Nephron (organoid): ENCODE results near the gene TEPSIN.

Experiments
- H3K27ac Mint-ChIP-seq, 3 experiments: 2 replicates each; pipeline ENCODE4 v1.8.0; 2020; ENCODE audit warnings: mixed read lengths in 3 of 3, mild to moderate bottlenecking in 2 of 3, moderate library complexity in 1 of 3
- H3K27me3 Mint-ChIP-seq: 2 replicates; pipeline ENCODE4 v1.8.0; 2021; ENCODE audit warnings: low read depth, mild to moderate bottlenecking, moderate library complexity, mixed read lengths
- H3K36me3 Mint-ChIP-seq: 2 replicates; pipeline ENCODE4 v1.8.0; 2020; ENCODE audit warnings: low read depth, mixed read lengths
- H3K4me1 Mint-ChIP-seq: 2 replicates; pipeline ENCODE4 v1.8.0; 2020; ENCODE audit warnings: mixed read lengths
- H3K4me3 Mint-ChIP-seq, 3 experiments: 2 replicates each; pipeline ENCODE4 v1.8.0; 2020; ENCODE audit warnings: mild to moderate bottlenecking in 3 of 3, mixed read lengths in 3 of 3, moderate library complexity in 2 of 3
- H3K9me3 Mint-ChIP-seq: 2 replicates; pipeline ENCODE4 v1.8.0; 2020; ENCODE audit warnings: mixed read lengths
- TF ChIP-seq, protein P1 (sequence below), 3 experiments: fragments of 200-600 bp; sonication (generic); IDR thresholded peaks; one replicate each; pipeline ENCODE4 v1.5.0; 2021; ENCODE audit warnings: antibody characterized with exemption in 3 of 3; ENCODE audit not compliant: unreplicated experiment in 3 of 3

TEPSIN gene

DNA sequence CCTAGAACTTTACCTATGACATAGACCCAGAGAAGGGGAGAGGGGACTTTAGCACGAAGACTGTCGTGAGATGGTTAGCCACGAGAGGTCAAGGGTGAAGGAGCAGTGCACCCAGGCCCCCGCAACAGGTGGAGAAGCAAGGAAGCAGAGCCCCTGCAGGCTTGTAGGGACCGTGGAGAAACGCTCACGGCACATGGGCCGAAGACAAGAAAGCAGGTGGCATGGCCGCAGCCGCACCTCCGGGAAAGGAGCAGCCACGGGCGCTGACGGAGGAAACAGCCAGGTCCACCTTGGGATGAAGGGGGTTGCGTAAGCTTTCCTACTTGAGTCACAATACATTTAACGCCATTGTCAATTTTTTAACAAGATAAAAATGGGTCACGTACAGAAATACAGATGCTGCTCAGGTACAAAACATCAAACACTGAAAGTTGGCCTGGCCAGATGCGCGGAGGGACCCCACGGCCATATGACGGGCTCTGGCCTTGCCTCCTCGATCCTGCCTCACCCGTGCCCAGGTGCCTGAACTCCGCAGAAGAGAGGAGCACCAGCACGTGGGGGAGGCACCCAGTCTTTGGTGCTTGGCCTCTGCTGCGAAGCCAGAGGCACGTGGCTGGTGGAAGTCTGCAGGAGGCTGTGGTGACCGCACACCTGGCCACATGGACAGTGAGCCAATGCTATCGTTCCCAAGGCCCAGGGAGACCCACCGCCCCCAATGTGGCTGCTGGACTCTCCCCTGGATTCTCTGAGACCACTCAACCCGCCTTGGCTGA lies 35.0 kb upstream of the TEPSIN start:
- peaks cover 8% of the 10 kb centered on the region for H3K4me1 Mint-ChIP-seq
- no peak overlapping the region for H3K4me3 Mint-ChIP-seq
- TF ChIP-seq, protein P1, sequence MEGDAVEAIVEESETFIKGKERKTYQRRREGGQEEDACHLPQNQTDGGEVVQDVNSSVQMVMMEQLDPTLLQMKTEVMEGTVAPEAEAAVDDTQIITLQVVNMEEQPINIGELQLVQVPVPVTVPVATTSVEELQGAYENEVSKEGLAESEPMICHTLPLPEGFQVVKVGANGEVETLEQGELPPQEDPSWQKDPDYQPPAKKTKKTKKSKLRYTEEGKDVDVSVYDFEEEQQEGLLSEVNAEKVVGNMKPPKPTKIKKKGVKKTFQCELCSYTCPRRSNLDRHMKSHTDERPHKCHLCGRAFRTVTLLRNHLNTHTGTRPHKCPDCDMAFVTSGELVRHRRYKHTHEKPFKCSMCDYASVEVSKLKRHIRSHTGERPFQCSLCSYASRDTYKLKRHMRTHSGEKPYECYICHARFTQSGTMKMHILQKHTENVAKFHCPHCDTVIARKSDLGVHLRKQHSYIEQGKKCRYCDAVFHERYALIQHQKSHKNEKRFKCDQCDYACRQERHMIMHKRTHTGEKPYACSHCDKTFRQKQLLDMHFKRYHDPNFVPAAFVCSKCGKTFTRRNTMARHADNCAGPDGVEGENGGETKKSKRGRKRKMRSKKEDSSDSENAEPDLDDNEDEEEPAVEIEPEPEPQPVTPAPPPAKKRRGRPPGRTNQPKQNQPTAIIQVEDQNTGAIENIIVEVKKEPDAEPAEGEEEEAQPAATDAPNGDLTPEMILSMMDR (IDR thresholded peaks at IDR 0.05; ENCODE audit: unreplicated experiment in 3 of 3), result no peak
- no peaks in the 10 kb centered on the region for H3K9me3 Mint-ChIP-seq
- no peak overlapping the region for H3K27ac Mint-ChIP-seq
- no peaks in the 10 kb centered on the region for H3K27me3 Mint-ChIP-seq
- H3K36me3 Mint-ChIP-seq, result peaks cover 48% of the 10 kb centered on the region

DNA sequence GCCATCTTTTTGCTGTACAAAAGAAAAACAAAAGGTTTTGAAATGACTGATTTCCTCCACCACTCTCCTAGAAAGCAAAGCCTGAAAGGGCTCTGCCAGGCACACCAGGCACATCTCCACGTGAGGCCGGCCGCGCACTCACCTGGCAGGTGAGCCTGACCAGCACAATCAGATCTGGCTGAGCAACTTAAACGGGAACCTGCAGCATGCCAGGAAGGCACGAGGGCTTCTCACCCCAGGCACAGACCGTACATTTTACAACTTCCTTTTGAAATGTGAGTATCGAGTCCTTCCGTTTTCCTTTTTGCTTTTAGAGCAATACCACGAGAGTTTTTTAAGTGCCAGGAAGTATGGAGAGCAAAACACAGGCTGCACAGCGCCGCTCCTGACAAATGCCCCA lies 33.8 kb upstream of the TEPSIN start:
- Mint-ChIP-seq H3K4me3 (no peak overlapping the region), H3K9me3 (no peaks in the 10 kb centered on the region), H3K36me3 (peaks cover 59% of the 10 kb centered on the region), H3K27ac (no peak overlapping the region), H3K27me3 (no peaks in the 10 kb centered on the region), H3K4me1 (peaks cover 7% of the 10 kb centered on the region)
- TF ChIP-seq, protein P1 (IDR thresholded peaks at IDR 0.05; ENCODE audit: unreplicated experiment in 3 of 3), result no peak

DNA sequence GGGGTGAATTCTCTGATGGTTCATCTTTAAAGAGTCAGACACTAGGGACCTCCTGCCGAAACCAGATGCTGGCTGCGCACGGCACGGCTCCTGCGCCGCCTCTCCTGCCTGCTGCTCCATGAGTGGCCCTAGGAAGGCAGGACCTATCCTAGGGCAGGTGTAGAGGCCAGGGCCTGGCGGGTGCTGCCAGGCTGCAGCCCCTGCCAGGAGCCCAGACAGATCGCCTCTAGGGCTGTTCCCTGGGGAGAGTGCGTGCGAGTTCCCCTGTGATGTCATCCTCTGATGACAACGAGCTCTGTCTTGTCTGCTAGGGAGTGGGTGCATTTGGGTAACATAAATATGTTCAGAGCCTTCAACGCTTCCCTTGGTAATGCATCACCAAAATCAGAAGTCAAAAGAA lies 32.4 kb upstream of the TEPSIN start:
- Mint-ChIP-seq H3K4me3 (no peak overlapping the region), H3K9me3 (no peaks in the 10 kb centered on the region), H3K36me3 (peaks cover 64% of the 10 kb centered on the region), H3K27me3 (no peaks in the 10 kb centered on the region), H3K27ac (no peak overlapping the region), H3K4me1 (no peaks in the 10 kb centered on the region)
- TF ChIP-seq, protein P1 (IDR thresholded peaks at IDR 0.05; ENCODE audit: unreplicated experiment in 3 of 3), result no peak

DNA sequence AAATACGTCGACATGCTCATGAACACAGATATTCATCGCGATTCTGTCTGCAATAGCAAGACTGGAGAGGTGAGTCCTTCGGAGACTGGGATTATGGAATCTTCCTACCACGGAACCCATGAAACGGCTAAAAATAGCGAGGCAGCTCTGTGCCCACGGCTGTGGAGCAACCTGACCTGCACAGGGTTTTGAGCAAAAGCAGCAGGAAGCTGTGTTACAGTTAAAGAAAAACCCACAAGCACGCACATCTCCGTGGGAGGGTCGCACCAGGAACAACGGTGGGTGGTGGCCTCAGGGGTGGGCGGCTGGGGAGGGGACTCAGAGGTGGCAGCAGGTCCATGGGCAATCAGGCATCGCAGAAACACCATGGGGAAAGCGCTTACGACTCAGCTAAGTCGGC lies 31.4 kb upstream of the TEPSIN start:
- Mint-ChIP-seq H3K4me1 (no peaks in the 10 kb centered on the region), H3K27me3 (no peaks in the 10 kb centered on the region), H3K36me3 (peaks cover 65% of the 10 kb centered on the region), H3K9me3 (no peaks in the 10 kb centered on the region), H3K27ac (no peak overlapping the region), H3K4me3 (no peak overlapping the region)
- TF ChIP-seq, protein P1 (IDR thresholded peaks at IDR 0.05; ENCODE audit: unreplicated experiment in 3 of 3), result no peak

DNA sequence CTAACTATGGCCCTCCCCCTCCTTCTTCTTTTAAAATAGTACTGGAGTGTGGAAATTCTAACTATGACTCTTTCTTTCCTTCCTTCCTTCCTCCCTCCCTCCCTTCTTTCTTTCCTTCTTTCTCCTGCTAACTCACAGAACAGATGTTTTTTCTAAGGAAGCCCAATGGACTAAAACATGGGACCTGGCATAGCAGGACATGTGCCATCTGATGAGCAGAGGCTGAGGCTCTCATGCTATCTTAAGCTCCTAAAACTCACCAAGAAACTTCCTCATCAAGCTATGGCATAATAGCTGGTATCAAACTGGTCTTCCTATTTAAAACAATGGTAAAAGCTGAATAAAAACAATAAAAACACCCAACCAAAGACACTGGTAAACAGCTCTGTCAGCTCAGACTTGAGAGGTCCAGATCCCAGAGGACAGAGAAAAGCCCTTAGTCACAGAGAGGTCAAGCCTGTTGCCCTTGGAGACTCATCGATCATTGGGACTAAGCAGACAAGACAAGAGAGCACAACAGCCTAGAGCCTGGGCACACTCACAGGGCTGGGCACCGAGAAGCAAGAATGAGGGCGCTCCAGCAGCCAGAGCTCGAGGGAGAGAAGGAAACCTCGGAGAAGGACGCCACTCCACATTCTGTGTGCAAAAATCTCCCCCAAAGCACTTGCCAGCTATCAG lies 28.7 kb upstream of the TEPSIN start:
- Mint-ChIP-seq H3K4me3 (no peak overlapping the region), H3K27ac (no peak overlapping the region), H3K4me1 (no peaks in the 10 kb centered on the region), H3K36me3 (peaks cover 62% of the 10 kb centered on the region), H3K27me3 (no peaks in the 10 kb centered on the region), H3K9me3 (no peaks in the 10 kb centered on the region)
- TF ChIP-seq, protein P1 (IDR thresholded peaks at IDR 0.05; ENCODE audit: unreplicated experiment in 3 of 3), result no peak
